Measurements from ENCODE around the gene MYH1. TPM values are rescaled to one million over a fixed set of nuclear protein-coding genes. Genes with fewer than 3 reads are reported as not detected.

MYH1 gene
- total RNA-seq, 1 experiment from 2014 or later = not detected

DNA sequence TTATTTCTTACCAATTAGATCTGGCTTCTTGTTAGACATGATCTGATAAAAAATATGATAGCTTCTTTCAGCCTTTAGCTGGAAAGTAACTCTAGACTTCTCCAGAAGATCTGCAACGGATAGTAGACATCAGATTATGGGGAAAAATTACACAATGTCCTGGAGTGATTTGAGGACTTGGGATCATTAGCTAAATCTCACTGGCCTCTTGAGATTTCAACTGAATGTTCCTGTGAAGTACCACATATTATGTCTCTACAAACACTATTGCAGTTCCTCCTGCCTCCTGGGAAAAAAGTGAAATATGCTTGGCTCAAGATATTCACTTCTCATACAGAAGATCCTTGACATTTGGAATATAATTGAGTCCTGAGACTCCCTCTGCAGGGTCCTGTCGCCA lies 5.5 kb downstream of the MYH1 start:
- H3K4me1 Mint-ChIP-seq = peaks cover 9% of the 10 kb centered on the region in 2 experiments
- no peak overlapping the region for H2AK5ac ChIP-seq (ENCODE audit: insufficient read length, low read length)
- no peaks in the 10 kb centered on the region for H3K36me3 Mint-ChIP-seq (ENCODE audit: insufficient read depth in 1 of 3, low read depth in 3 of 3)
- H3K27me3 ChIP-seq (ENCODE audit: insufficient read depth, low read length) = no peaks in the 10 kb centered on the region
- H3K9ac ChIP-seq (ENCODE audit: extremely low read depth, insufficient read length, low read length) = no peak overlapping the region
- H3K9me3 ChIP-seq (ENCODE audit: control insufficient read depth, low read depth, low read length) = no peaks in the 10 kb centered on the region
- H3K79me1 ChIP-seq (ENCODE audit: insufficient read depth, low read depth, low read length, poor library complexity, severe bottlenecking) = no peaks in the 10 kb centered on the region
- no CpG with 5 or more reads among the region's 2 CpGs for WGBS (ENCODE audit: extremely low coverage, insufficient read length, low lambda C conversion rate)
- no peak overlapping the region for H2BK15ac ChIP-seq (ENCODE audit: low read depth, low read length)
- no peak overlapping the region for H3K27ac ChIP-seq (ENCODE audit: insufficient read length, low read depth, low read length)
- H4K91ac ChIP-seq (ENCODE audit: insufficient read length, low read depth, low read length) = no peak overlapping the region
- H4K5ac ChIP-seq (ENCODE audit: insufficient read length, low read depth, low read length) = no peak overlapping the region
- no peak overlapping the region for H2BK20ac ChIP-seq (ENCODE audit: low read depth, low read length, poor library complexity, severe bottlenecking)
- no peak overlapping the region for H2BK5ac ChIP-seq (ENCODE audit: insufficient read length, low read length)
- no peak overlapping the region for H2BK12ac ChIP-seq (ENCODE audit: insufficient read length, low read depth, low read length)
- H3K9me3 Mint-ChIP-seq = no peaks in the 10 kb centered on the region
- no peaks in the 10 kb centered on the region for H4K20me1 ChIP-seq (ENCODE audit: control insufficient read depth, insufficient read depth, insufficient read length)
- no peak overlapping the region for H3K23ac ChIP-seq (ENCODE audit: insufficient read length, low read depth, low read length)
- H3K18ac ChIP-seq (ENCODE audit: insufficient read length, low read depth, low read length) = no peak overlapping the region
- no peak overlapping the region for H3K4ac ChIP-seq (ENCODE audit: low read depth, low read length)
- H3K14ac ChIP-seq (ENCODE audit: insufficient read depth, low read length) = no peak overlapping the region
- no peak overlapping the region for H3K4me2 ChIP-seq (ENCODE audit: insufficient read depth, insufficient read length, low read length)
- no peaks in the 10 kb centered on the region for H3K79me2 ChIP-seq (ENCODE audit: insufficient read depth, low read length)
- H3K4me1 ChIP-seq (ENCODE audit: insufficient read depth, low read length) = no peaks in the 10 kb centered on the region
- TF ChIP-seq, protein P1, sequence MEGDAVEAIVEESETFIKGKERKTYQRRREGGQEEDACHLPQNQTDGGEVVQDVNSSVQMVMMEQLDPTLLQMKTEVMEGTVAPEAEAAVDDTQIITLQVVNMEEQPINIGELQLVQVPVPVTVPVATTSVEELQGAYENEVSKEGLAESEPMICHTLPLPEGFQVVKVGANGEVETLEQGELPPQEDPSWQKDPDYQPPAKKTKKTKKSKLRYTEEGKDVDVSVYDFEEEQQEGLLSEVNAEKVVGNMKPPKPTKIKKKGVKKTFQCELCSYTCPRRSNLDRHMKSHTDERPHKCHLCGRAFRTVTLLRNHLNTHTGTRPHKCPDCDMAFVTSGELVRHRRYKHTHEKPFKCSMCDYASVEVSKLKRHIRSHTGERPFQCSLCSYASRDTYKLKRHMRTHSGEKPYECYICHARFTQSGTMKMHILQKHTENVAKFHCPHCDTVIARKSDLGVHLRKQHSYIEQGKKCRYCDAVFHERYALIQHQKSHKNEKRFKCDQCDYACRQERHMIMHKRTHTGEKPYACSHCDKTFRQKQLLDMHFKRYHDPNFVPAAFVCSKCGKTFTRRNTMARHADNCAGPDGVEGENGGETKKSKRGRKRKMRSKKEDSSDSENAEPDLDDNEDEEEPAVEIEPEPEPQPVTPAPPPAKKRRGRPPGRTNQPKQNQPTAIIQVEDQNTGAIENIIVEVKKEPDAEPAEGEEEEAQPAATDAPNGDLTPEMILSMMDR (conservative IDR thresholded peaks at IDR 0.05) = no peak
- no peak overlapping the region for H2BK120ac ChIP-seq (ENCODE audit: low read depth, low read length, poor library complexity, severe bottlenecking)
- H3K4me3 Mint-ChIP-seq = no peak overlapping the region
- H3K56ac ChIP-seq (ENCODE audit: insufficient read length, low read depth, low read length) = no peak overlapping the region
- no peak overlapping the region for H4K8ac ChIP-seq (replicated peaks; ENCODE audit: insufficient read length, low read depth, low read length)
- H2AFZ ChIP-seq (ENCODE audit: low read length) = no peak overlapping the region
- H3K27me3 Mint-ChIP-seq (ENCODE audit: low read depth) = no peaks in the 10 kb centered on the region; the same call in 1 of the 2 replicates
- H3K27ac Mint-ChIP-seq = no peak overlapping the region
- no peak overlapping the region for H3T11ph ChIP-seq (ENCODE audit: low read length)
- H3K23me2 ChIP-seq (ENCODE audit: insufficient read length, low read depth, low read length, poor library complexity, severe bottlenecking) = no peaks in the 10 kb centered on the region
- no peak for DNase-seq
